AG09319 (cell line): ENCODE measurements around the gene ANO9.

Source experiments
- DNase-seq: peaks from one replicate; pipeline ENCODE4 v3.0.0-alpha.2; 2010; ENCODE audit warnings: low read depth; ENCODE audit errors: extremely low read depth
- CTCF ChIP-seq: IDR thresholded peaks from 2 replicates; pipeline ENCODE4 v1.5.1; 2011; ENCODE audit warnings: low read depth, mild to moderate bottlenecking, inconsistent platforms, low read length, moderate library complexity

ANO9 gene

DNA sequence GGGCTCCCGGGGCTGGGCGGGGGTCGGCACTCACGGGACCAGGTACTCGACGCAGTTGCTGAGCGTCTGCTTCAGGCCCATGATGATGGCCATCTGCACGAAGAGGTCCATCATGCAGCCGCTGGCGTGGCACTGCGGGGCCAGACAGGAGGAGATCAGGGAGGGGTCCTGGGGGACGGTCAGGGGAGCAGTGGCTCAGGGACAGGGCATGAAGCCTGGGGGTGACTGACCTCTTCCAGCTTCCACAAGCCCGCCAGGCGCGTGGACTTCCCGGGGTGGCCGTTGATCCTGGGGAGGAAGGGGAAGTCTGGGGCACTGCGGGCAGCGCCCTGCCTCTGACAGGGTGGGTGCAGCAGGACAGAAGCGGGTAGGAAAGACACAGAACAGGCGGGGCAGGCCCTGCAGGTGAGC, 20.9 kb downstream of the ANO9 start:
- no peak for TF ChIP-seq CTCF
- no peak for DNase-seq

DNA sequence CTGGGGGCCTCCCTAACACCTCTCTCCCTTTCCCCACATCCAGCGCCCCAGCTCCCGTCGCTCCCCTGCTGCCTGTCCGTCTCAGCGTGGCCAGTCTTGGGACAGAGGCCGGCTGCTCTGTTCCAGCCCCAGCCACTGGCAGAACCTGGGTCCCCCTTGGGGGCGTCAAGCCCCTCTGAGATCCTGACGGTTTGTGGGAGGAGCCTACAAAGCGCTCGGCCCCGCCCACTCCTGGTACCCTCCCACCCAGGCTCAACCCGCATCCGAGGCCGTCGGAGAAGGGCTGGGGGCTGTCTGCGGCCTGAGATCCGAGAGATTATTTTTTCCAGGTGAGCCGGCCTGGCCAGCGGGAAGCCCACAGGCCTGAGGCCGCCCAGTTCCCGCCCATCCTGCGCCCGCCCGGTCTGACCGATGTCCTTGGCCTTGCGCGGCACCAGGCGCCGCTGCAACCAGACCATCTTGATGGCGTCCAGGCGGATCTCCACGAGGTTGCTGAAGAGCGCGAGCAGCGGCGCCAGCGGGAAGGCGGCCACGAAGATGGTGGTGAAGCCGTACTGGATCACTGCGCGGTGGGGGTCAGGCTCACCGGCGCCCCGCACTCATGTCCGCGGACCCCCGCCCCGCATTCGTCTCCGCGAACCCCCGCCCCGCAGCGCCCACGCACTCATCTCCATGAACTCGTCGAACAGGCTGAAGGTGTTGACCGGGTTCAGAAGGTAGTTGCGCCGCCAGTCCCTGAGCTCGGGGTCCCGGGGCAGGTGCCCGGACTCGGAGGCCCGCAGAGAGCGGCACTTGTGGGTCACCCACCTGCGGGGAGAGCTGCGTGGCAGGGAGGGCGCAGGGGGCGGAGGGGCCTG, 21.5 kb downstream of the ANO9 start:
- DNase-seq = no peak
- TF ChIP-seq CTCF = no peak

- no peak for TF ChIP-seq CTCF
- DNase-seq = no peak
Observed at GRCh38 chr11:419248-420005, 22.4 kb downstream of the ANO9 start.

DNA sequence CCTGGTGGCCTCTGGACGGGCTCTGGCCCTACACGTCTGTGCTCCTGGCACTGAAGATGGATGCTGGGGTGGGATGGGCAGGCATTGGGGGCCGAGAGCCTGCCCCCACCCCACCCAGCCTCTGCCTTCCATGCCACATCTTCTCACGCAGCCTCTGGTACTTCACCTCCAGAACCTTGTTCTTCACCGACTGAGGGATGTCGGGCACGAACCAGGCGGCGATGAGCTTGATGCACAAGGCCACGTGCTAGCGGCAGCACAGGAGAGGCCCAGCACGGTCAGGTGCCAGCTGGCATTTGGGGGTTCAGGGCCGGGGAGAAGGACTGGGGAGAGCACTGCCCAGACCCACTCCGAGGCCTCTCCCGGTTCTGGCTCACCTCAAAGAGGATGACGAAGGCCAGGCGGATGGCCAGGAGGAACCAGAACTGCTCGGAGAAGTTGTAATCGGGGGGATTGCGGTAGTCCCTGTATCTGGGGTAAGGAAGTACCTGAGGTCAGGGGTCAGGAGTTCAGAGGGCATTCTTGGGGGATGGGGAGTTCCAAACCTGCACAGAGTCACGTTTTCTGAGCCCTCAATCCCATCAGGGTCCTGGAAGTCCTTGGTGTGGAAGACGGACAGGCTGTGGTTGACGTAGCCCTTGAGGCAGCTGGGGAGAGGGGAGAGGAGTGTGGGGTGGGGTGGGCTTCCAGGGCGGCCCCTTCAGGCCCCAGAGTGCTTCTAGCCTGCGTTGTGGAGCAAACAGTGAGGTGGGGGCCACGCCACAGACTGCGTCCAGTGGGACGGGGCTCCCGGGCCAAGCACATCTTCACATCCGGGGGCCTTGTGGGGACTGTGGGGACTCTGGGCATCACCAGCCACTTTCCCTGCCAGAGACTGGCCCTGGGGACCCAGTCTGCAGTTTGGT, 23.2 kb downstream of the ANO9 start:
- no peak for DNase-seq
- no peak for TF ChIP-seq CTCF

DNA sequence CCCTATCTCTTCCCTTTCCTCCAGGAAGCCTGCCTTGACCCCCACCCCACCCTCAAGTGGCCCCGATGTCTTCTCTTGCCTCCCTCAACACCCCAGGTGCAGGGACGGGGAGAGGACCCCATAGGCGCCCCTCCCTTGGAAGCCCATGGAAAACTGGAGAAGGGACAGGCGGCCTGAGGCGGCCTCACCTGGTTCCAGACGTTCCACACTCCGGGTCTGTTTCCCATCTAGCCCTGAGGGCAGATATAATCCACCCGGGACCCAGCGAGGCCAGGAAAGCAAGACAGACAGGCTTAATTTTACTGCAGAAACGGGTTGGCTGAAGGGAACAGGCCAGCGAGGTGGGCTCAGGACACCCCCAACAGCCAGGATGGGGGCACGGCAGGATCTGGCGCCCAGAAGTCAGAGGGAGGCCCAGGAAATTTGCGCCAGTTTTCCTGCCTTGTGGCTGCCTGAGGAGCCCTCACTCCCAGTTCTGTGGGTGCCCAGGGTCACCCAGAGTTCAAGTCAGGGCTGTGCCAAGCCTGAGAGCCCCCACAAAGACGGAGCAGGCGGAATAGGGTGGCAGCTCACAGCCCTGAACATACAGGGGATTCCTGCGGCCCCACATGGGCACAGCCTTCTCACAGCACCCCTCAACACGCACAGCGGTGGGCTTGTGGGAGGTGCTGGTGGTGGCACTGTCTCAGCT, 24.0 kb downstream of the ANO9 start:
- no peak for DNase-seq
- no peak for TF ChIP-seq CTCF

GRCh38 chr11:416757-417621, 24.8 kb downstream of the ANO9 start:
- TF ChIP-seq CTCF = no peak
- DNase-seq = no peak
